Measurements from ENCODE around the gene FREM3.

Gene FREM3

GRCh38 chr4:143599827-143600226, 100.6 kb downstream of the FREM3 start:
- Histone ChIP-seq H3K9me3 (replicated peaks; ENCODE audit: insufficient read depth, low read length) (no peaks in the 10 kb centered on the region), H3K9ac (ENCODE audit: low read length) (no peak overlapping the region), H3K79me2 (ENCODE audit: low read length) (no peaks in the 10 kb centered on the region), H2AFZ (ENCODE audit: low read length) (no peak overlapping the region), H3F3A (ENCODE audit: insufficient read depth, low read length) (no peaks in the 10 kb centered on the region), H3K27me3 (replicated peaks; ENCODE audit: insufficient read depth, low read length) (no peaks in the 10 kb centered on the region), H4K20me1 (ENCODE audit: insufficient read depth, low read length) (no peaks in the 10 kb centered on the region), H3K36me3 (replicated peaks; ENCODE audit: insufficient read depth, low read length) (no peaks in the 10 kb centered on the region), H3K4me3 (ENCODE audit: low read length) (no peak overlapping the region), H3K9me2 (replicated peaks; ENCODE audit: insufficient read depth, low read length) (no peaks in the 10 kb centered on the region), H3K27ac (ENCODE audit: low read length) (no peak overlapping the region), H3K4me2 (ENCODE audit: low read depth, low read length) (no peak overlapping the region), H3K4me1 (ENCODE audit: low read length) (no peaks in the 10 kb centered on the region)
- DNase-seq: no peak
- TF ChIP-seq, protein P1, sequence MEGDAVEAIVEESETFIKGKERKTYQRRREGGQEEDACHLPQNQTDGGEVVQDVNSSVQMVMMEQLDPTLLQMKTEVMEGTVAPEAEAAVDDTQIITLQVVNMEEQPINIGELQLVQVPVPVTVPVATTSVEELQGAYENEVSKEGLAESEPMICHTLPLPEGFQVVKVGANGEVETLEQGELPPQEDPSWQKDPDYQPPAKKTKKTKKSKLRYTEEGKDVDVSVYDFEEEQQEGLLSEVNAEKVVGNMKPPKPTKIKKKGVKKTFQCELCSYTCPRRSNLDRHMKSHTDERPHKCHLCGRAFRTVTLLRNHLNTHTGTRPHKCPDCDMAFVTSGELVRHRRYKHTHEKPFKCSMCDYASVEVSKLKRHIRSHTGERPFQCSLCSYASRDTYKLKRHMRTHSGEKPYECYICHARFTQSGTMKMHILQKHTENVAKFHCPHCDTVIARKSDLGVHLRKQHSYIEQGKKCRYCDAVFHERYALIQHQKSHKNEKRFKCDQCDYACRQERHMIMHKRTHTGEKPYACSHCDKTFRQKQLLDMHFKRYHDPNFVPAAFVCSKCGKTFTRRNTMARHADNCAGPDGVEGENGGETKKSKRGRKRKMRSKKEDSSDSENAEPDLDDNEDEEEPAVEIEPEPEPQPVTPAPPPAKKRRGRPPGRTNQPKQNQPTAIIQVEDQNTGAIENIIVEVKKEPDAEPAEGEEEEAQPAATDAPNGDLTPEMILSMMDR (IDR thresholded peaks at IDR 0.05; ENCODE audit: low read length): no peak
- TF ChIP-seq EZH2phosphoT487 (IDR thresholded peaks at IDR 0.05; ENCODE audit: low read length) (no peak), EZH2 (optimal IDR thresholded peaks at IDR 0.05; ENCODE audit: low read depth, low read length) (no peak)

DNA sequence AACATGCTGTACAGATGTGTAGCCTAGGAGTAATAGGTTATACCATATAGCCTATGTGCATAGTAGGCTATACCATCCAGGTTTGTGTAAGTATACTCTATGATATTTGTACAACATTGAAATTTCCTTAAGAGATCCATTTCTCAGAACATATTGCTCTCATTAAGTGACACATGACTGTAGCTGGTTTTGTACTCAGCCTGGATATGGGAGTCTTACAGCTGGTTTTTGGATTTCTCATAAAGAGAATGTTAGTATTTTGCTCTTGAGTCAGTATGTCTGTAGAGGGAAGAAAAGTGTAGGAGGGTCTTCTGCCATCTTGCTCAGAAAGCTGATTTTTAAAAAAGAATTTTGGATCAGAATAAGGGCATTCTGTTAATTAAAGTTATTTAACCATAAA, 101.7 kb downstream of the FREM3 start:
- DNase-seq: no peak
- Histone ChIP-seq H3K36me3 (replicated peaks; ENCODE audit: insufficient read depth, low read length) (no peaks in the 10 kb centered on the region), H3K9me2 (replicated peaks; ENCODE audit: insufficient read depth, low read length) (no peaks in the 10 kb centered on the region), H3K4me3 (ENCODE audit: low read length) (no peak overlapping the region), H3K79me2 (ENCODE audit: low read length) (no peaks in the 10 kb centered on the region), H3K4me1 (ENCODE audit: low read length) (no peaks in the 10 kb centered on the region), H3K27ac (ENCODE audit: low read length) (no peak overlapping the region), H3K9me3 (replicated peaks; ENCODE audit: insufficient read depth, low read length) (no peaks in the 10 kb centered on the region), H3K4me2 (ENCODE audit: low read depth, low read length) (no peak overlapping the region), H4K20me1 (ENCODE audit: insufficient read depth, low read length) (no peaks in the 10 kb centered on the region), H3K9ac (ENCODE audit: low read length) (no peak overlapping the region), H2AFZ (ENCODE audit: low read length) (no peak overlapping the region), H3F3A (ENCODE audit: insufficient read depth, low read length) (no peaks in the 10 kb centered on the region), H3K27me3 (replicated peaks; ENCODE audit: insufficient read depth, low read length) (no peaks in the 10 kb centered on the region)
- TF ChIP-seq, protein P1 (IDR thresholded peaks at IDR 0.05; ENCODE audit: low read length): no peak
- no peak for TF ChIP-seq EZH2phosphoT487 (IDR thresholded peaks at IDR 0.05; ENCODE audit: low read length)
- TF ChIP-seq EZH2 (optimal IDR thresholded peaks at IDR 0.05; ENCODE audit: low read depth, low read length): no peak

DNA sequence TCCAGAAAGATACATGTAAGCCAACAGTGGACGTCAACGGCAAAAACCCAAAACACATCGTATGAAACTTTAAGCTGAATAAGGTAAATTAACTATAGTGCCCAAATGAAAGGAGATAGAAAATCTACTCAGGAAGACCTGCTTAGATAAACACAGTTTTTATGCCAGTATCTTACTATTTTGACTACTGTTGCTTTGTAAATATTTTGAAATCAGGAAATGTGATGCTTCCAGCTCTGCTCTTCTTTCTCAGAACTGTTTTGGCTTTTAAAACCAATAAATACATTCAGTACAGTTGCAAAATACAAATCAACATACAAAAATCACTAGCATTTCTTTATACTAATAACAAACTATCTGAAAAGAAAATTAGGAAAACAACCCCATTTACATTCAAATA, 103.2 kb downstream of the FREM3 start:
- DNase-seq: no peak

More for the DNA sequence above, 103.2 kb downstream of the FREM3 start:
- Histone ChIP-seq H3K9me3 (replicated peaks; ENCODE audit: insufficient read depth, low read length) (no peaks in the 10 kb centered on the region), H3K36me3 (replicated peaks; ENCODE audit: insufficient read depth, low read length) (no peaks in the 10 kb centered on the region), H3F3A (ENCODE audit: insufficient read depth, low read length) (no peaks in the 10 kb centered on the region), H3K9me2 (replicated peaks; ENCODE audit: insufficient read depth, low read length) (no peaks in the 10 kb centered on the region), H3K9ac (ENCODE audit: low read length) (no peak overlapping the region), H3K4me3 (ENCODE audit: low read length) (no peak overlapping the region), H3K27ac (ENCODE audit: low read length) (no peak overlapping the region), H4K20me1 (ENCODE audit: insufficient read depth, low read length) (no peaks in the 10 kb centered on the region), H2AFZ (ENCODE audit: low read length) (no peak overlapping the region), H3K27me3 (replicated peaks; ENCODE audit: insufficient read depth, low read length) (no peaks in the 10 kb centered on the region), H3K4me1 (ENCODE audit: low read length) (no peaks in the 10 kb centered on the region), H3K4me2 (ENCODE audit: low read depth, low read length) (no peak overlapping the region), H3K79me2 (ENCODE audit: low read length) (no peaks in the 10 kb centered on the region)
- TF ChIP-seq EZH2phosphoT487 (IDR thresholded peaks at IDR 0.05; ENCODE audit: low read length) (no peak), EZH2 (optimal IDR thresholded peaks at IDR 0.05; ENCODE audit: low read depth, low read length) (no peak)
- TF ChIP-seq, protein P1 (IDR thresholded peaks at IDR 0.05; ENCODE audit: low read length): no peak

Data from MM.1S (cell line).